Spleen (tissue), 7 donors: ENCODE data around the gene ATXN7L2.

ENCODE experiments used
- CTCF ChIP-seq, 11 experiments: fragments of 200-600 bp in 7 of 11; fragments of 450-650 bp in 4 of 11; sonication (generic) in 4 of 11; IDR thresholded peaks in 8 of 11; conservative IDR thresholded peaks in 3 of 11; 1 replicate in 7 of 11; 2 replicates in 4 of 11; pipeline versions ENCODE4 v1.4.0 to v1.8.0; 2016 to 2021; ENCODE audit warnings: antibody characterized with exemption in 11 of 11, inconsistent platforms in 4 of 11, mild to moderate bottlenecking in 1 of 11
- POLR2A ChIP-seq, 3 donors: fragments of 450-650 bp; IDR thresholded peaks; one replicate each; pipeline ENCODE4 v1.5.1; 2017; ENCODE audit warnings: antibody characterized with exemption in 3 of 3, mild to moderate bottlenecking in 1 of 3
- POLR2AphosphoS5 ChIP-seq, 3 donors: sonication (generic); formaldehyde crosslinking; IDR thresholded peaks; one replicate each; pipeline ENCODE4 v1.5.1; 2017; ENCODE audit warnings: antibody characterized with exemption in 3 of 3
- donor health status: DM: no; HTN: no; CAD: no; lungs with moderate emphysema.
- donor health status: DM: no; HTN: no; CAD: no.
- donor health status: DM: no; HTN: no; CAD: no.

- TF ChIP-seq CTCF (IDR thresholded peaks at IDR 0.05 in 8 of 11, conservative IDR thresholded peaks at IDR 0.05 in 3 of 11) (no peak), POLR2A (IDR thresholded peaks at IDR 0.05) (no peak), POLR2AphosphoS5 (IDR thresholded peaks at IDR 0.05) (no peak)
These were observed 21.3 kb downstream of the ATXN7L2 start for GRCh38 chr1:109504974-109505373.
